22Rv1 (cell line): ENCODE data around the gene HGS.

Source experiments
- CTCF ChIP-seq: fragments of 450-650 bp; IDR thresholded peaks from 2 replicates; pipeline ENCODE4 v1.5.1; 2017; ENCODE audit warnings: mild to moderate bottlenecking
- ZFX ChIP-seq: fragments of 450-650 bp; IDR thresholded peaks from 2 replicates; pipeline ENCODE4 v1.6.1; 2017; ENCODE audit warnings: antibody characterized with exemption, borderline replicate concordance

GRCh38 chr17:81656835-81657234 lies 27.0 kb upstream of the HGS start:
- TF ChIP-seq CTCF (no peak), ZFX (no peak)
